Measurements from ENCODE around the gene ISL2. TPM values are rescaled to one million over a fixed set of nuclear protein-coding genes. Genes with fewer than 3 reads are reported as not detected.
"Not testable (repeated sequence)": the region's sequence is repeated elsewhere in the genome, so short reads cannot be mapped to it uniquely, and the experiment has no call there.

Gene ISL2
- total RNA-seq, 2 experiments from 2014 or later, result 3.7 TPM

GRCh38 chr15:76312540-76313174 lies 23.9 kb upstream of the ISL2 start:
- H3K4me3 Mint-ChIP-seq, result peak overlapping the region; percentile 33
- CTCF ChIA-PET, result no interaction called here
- peak overlapping the region; percentile 11 for H3K27ac Mint-ChIP-seq

GRCh38 chr15:76313175-76313567 lies 23.4 kb upstream of the ISL2 start:
- ChIA-PET CTCF (interaction anchor here (0.6 kb wide), 1 partner anchor 51 kb away, joined by 4 read pairs; no protein-coding TSS in a partner anchor), POLR2A (interaction anchor here (1.1 kb wide), 1 partner anchor 10 kb away, joined by 6 read pairs; no protein-coding TSS in a partner anchor)
- H3K4me1 Mint-ChIP-seq, result peaks cover 26% of the 10 kb centered on the region
- DNase-seq; H3K36me3 Mint-ChIP-seq (ENCODE audit: low read depth); H3K27ac Mint-ChIP-seq; H3K27me3 Mint-ChIP-seq; H3K9me3 Mint-ChIP-seq: not testable (repeated sequence)
- peak overlapping the region; percentile 33 for H3K4me3 Mint-ChIP-seq

More at GRCh38 chr15:76312540-76313174, 23.9 kb upstream of the ISL2 start:
- H3K9me3 Mint-ChIP-seq, result no peaks in the 10 kb centered on the region
- peaks cover 3% of the 10 kb centered on the region for H3K36me3 Mint-ChIP-seq (ENCODE audit: low read depth)
- DNase-seq, result no peak
- peaks cover 26% of the 10 kb centered on the region for H3K4me1 Mint-ChIP-seq
- peaks cover 3% of the 10 kb centered on the region for H3K27me3 Mint-ChIP-seq
- POLR2A ChIA-PET, result interaction anchor here (1.1 kb wide), 1 partner anchor 11 kb away, joined by 6 read pairs; no protein-coding TSS in a partner anchor

DNA sequence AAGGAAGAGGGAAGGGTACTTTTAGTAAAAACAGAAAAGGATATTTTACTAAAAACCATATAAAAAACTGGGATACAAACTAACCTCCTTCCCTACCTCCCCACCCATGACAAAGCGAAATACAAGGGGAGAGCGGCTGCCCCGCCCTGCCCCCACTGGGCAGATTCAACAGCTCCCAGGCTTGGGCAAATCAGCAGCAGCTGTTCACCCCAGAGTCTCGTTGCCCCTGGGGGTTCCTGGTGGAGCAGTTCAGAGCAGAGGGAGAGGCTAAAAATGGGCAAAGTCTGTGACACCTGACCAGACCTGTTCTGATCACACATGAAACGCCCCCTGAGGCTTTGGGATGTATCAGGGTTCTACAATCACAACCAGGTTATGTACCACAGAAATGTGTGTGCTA lies 22.8 kb upstream of the ISL2 start:
- ChIA-PET POLR2A (interaction anchor here (1.1 kb wide), 1 partner anchor 10 kb away, joined by 6 read pairs; no protein-coding TSS in a partner anchor), CTCF (interaction anchor here (0.6 kb wide), 1 partner anchor 52 kb away, joined by 4 read pairs; no protein-coding TSS in a partner anchor)
- H3K27ac Mint-ChIP-seq, result no peak overlapping the region
- H3K4me3 Mint-ChIP-seq, result no peak overlapping the region
- no peaks in the 10 kb centered on the region for H3K9me3 Mint-ChIP-seq
- peaks cover 5% of the 10 kb centered on the region for H3K27me3 Mint-ChIP-seq
- DNase-seq, result no peak
- H3K4me1 Mint-ChIP-seq, result peaks cover 25% of the 10 kb centered on the region
- H3K36me3 Mint-ChIP-seq (ENCODE audit: low read depth), result peaks cover 3% of the 10 kb centered on the region

- no peak overlapping the region for H3K4me3 Mint-ChIP-seq
- H3K4me1 Mint-ChIP-seq, result no peaks in the 10 kb centered on the region
- no peaks in the 10 kb centered on the region for H3K9me3 Mint-ChIP-seq
- ChIA-PET CTCF (no interaction called here), POLR2A (no interaction called here)
- no peak overlapping the region for H3K27ac Mint-ChIP-seq
- peaks cover 23% of the 10 kb centered on the region for H3K27me3 Mint-ChIP-seq
- no peak for DNase-seq
- H3K36me3 Mint-ChIP-seq (ENCODE audit: low read depth), result no peaks in the 10 kb centered on the region
These were observed 16.6 kb upstream of the ISL2 start for GRCh38 chr15:76320012-76320411.

DNA sequence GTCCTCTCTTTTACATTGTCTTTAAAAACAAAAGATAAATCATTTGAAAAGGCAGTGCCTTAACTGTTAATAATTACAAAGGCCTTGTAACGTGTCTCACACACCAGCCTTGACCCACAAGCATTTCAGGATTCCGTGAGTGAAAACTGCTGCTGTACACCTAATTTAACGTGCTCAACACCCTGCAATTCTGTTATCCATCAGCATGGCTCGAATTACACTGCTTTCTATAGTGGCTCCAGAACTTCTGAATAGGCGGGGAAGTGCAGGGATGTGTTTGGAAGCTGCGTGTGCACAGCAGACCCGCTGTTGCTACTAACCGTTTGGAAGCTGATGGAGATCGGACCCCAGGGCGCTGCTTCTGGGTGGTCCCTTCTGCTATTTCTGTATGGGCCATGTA lies 15.4 kb upstream of the ISL2 start:
- peaks cover 31% of the 10 kb centered on the region for H3K27me3 Mint-ChIP-seq
- H3K4me1 Mint-ChIP-seq, result no peaks in the 10 kb centered on the region
- no peak overlapping the region for H3K27ac Mint-ChIP-seq
- H3K36me3 Mint-ChIP-seq (ENCODE audit: low read depth), result no peaks in the 10 kb centered on the region
- no peaks in the 10 kb centered on the region for H3K9me3 Mint-ChIP-seq
- POLR2A ChIA-PET, result no interaction called here
- H3K4me3 Mint-ChIP-seq, result no peak overlapping the region
- CTCF ChIA-PET, result no interaction called here
- DNase-seq, result no peak

GRCh38 chr15:76321602-76322001 lies 15.0 kb upstream of the ISL2 start:
- Mint-ChIP-seq H3K4me3 (no peak overlapping the region), H3K4me1 (no peaks in the 10 kb centered on the region), H3K27me3 (peaks cover 32% of the 10 kb centered on the region), H3K36me3 (ENCODE audit: low read depth) (no peaks in the 10 kb centered on the region), H3K27ac (no peak overlapping the region), H3K9me3 (no peaks in the 10 kb centered on the region)
- DNase-seq, result no peak
- ChIA-PET POLR2A (no interaction called here), CTCF (no interaction called here)

GRCh38 chr15:76324066-76324465 lies 12.5 kb upstream of the ISL2 start:
- H3K9me3 Mint-ChIP-seq, result no peaks in the 10 kb centered on the region
- ChIA-PET POLR2A (interaction anchor here (1.2 to 1.3 kb wide), 2 partner anchors 11 to 13 kb away, joined by 3 to 6 read pairs; partner anchors contain the start of gene ETFA), CTCF (no interaction called here)
- H3K4me3 Mint-ChIP-seq, result no peak overlapping the region
- no peak for DNase-seq
- no peaks in the 10 kb centered on the region for H3K4me1 Mint-ChIP-seq
- no peaks in the 10 kb centered on the region for H3K36me3 Mint-ChIP-seq (ENCODE audit: low read depth)
- H3K27ac Mint-ChIP-seq, result no peak overlapping the region
- peaks cover 45% of the 10 kb centered on the region for H3K27me3 Mint-ChIP-seq

DNA sequence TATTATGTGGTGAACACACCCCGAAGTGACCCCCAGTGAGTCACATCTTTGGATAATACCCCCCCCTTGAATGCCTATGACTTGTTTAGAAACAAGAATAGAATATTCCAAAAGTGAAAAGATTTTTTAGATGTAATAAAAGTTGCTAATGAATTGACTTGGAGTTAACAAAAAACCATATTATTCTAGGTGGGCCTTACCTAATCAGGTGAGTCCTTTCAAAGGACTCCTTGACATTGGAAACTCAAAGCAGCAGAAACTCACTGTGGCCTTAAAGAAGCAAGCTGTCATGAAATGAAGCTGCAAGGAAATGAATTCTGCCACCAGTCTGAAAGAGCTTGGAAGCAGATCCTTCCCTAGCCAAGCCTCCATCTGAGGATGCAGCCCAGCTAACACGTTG lies 10.9 kb upstream of the ISL2 start:
- no peaks in the 10 kb centered on the region for H3K9me3 Mint-ChIP-seq
- ChIA-PET CTCF (no interaction called here), POLR2A (interaction anchor here (1.0 kb wide), 1 partner anchor 11 kb away, joined by 3 read pairs; the partner anchor contains the start of gene ISL2)
- DNase-seq, result no peak
- no peak overlapping the region for H3K27ac Mint-ChIP-seq
- peaks cover 55% of the 10 kb centered on the region for H3K27me3 Mint-ChIP-seq
- no peaks in the 10 kb centered on the region for H3K4me1 Mint-ChIP-seq
- no peaks in the 10 kb centered on the region for H3K36me3 Mint-ChIP-seq (ENCODE audit: low read depth)
- no peak overlapping the region for H3K4me3 Mint-ChIP-seq

GRCh38 chr15:76327191-76328105 lies 9.1 kb upstream of the ISL2 start:
- POLR2A ChIA-PET, result no interaction called here
- CTCF ChIA-PET, result no interaction called here
- no peak overlapping the region for H3K4me3 Mint-ChIP-seq
- H3K36me3 Mint-ChIP-seq (ENCODE audit: low read depth), result no peaks in the 10 kb centered on the region
- H3K9me3 Mint-ChIP-seq, result no peaks in the 10 kb centered on the region
- H3K27ac Mint-ChIP-seq, result no peak overlapping the region
- H3K4me1 Mint-ChIP-seq, result no peaks in the 10 kb centered on the region
- peaks cover 53% of the 10 kb centered on the region for H3K27me3 Mint-ChIP-seq
- no peak for DNase-seq

DNA sequence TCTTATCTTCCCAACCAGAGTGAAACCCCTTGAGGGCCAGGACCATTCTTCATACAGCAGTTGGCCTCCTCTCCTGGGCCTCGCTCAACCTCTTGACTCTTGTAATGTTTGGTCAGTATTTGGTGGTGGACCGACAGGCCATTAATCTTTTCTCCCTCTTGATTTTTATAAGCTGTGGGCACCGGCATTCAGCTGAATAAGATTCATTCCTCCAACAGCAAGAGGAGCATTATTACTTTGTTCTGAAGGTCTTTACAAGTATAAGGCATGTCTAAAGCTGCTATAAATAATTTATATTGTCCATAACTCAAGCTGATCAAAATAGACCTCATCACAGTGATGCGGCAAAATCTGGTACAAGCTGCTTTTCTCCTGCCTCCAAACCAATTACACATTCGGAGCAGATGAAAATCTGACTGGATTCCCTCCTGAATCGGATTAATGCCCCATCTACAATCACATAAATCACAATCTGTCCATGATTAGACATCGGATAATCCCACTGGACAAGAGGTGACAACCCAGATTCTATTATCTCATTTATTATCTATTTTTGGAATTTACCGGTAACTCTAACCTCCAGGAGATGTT lies 8.4 kb upstream of the ISL2 start:
- CTCF ChIA-PET, result no interaction called here
- POLR2A ChIA-PET, result no interaction called here
- no peaks in the 10 kb centered on the region for H3K9me3 Mint-ChIP-seq
- no peak for DNase-seq
- H3K27me3 Mint-ChIP-seq, result peaks cover 50% of the 10 kb centered on the region
- H3K27ac Mint-ChIP-seq, result no peak overlapping the region
- H3K4me1 Mint-ChIP-seq, result no peaks in the 10 kb centered on the region
- H3K36me3 Mint-ChIP-seq (ENCODE audit: low read depth), result no peaks in the 10 kb centered on the region
- H3K4me3 Mint-ChIP-seq, result no peak overlapping the region

DNA sequence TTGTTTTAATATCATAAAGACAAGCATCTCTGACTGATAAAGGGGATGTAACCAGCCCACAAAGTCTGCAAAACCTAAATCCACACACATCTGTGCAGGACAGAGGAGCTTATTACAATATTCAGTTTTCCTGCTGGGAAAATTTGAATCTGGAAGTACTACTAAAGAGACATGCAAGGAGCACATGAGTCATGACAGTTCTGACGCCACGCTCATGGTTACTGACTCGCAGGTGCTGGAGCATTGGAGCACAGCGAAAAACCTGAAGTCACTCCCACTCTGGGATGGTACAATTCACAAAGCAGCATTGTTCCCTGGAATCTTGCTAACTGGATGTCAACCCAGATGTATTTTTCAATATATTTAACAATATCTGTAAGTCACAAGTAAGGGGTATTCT lies 7.6 kb upstream of the ISL2 start:
- CTCF ChIA-PET, result interaction anchor here (1.4 kb wide), 1 partner anchor 138 kb away, joined by 5 read pairs; no protein-coding TSS in a partner anchor
- H3K4me1 Mint-ChIP-seq, result peaks cover under 1% of the 10 kb centered on the region

DNA sequence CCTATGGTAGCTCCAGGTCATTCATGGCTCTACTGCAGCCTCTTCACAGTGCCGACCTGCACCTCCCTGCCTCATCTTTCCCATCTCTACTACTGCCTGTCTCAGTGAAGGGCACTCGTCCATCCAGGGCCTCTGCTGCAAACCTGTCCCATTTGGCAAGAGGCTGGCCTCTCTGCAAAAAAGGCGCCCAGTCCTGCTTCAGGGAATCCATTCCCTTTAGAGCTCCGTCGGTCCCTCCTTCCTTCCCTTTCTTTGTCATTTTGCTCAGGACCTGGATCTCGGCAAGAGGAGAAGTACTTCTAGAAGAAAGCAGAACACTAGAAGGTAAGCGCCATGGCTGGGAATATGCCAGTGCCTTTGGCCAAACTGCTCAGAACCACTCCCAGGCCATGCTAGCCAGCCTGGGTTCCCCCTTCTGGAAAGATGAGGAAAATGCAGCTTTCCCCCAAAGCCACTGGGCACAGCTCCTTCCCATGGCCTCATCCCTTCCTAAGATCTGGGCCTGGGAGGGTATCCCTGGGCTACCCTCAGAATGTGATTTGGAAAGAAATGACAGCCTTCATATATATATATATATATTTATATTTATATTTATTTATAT lies 6.4 kb upstream of the ISL2 start:
- Mint-ChIP-seq H3K27ac (no peak overlapping the region), H3K4me1 (peaks cover 10% of the 10 kb centered on the region), H3K9me3 (no peaks in the 10 kb centered on the region), H3K36me3 (ENCODE audit: low read depth) (no peaks in the 10 kb centered on the region), H3K27me3 (peaks cover 47% of the 10 kb centered on the region), H3K4me3 (no peak overlapping the region)
- ChIA-PET CTCF (interaction anchor here (1.0 to 1.4 kb wide), 2 partner anchors 94 to 139 kb away, joined by 3 to 5 read pairs; no protein-coding TSS in a partner anchor), POLR2A (no interaction called here)
- no peak for DNase-seq

More for the DNA sequence above, 7.6 kb upstream of the ISL2 start:
- peaks cover 46% of the 10 kb centered on the region for H3K27me3 Mint-ChIP-seq
- no peaks in the 10 kb centered on the region for H3K9me3 Mint-ChIP-seq
- H3K4me3 Mint-ChIP-seq, result no peak overlapping the region
- no peaks in the 10 kb centered on the region for H3K36me3 Mint-ChIP-seq (ENCODE audit: low read depth)
- H3K27ac Mint-ChIP-seq, result no peak overlapping the region
- no peak for DNase-seq
- POLR2A ChIA-PET, result no interaction called here

GRCh38 chr15:76332796-76333195 lies 3.8 kb upstream of the ISL2 start:
- H3K27ac Mint-ChIP-seq, result no peak overlapping the region
- H3K4me1 Mint-ChIP-seq, result peaks cover 30% of the 10 kb centered on the region
- DNase-seq, result no peak
- peaks cover 49% of the 10 kb centered on the region for H3K27me3 Mint-ChIP-seq
- CTCF ChIA-PET, result interaction anchor here (1.7 kb wide), 1 partner anchor 147 kb away, joined by 5 read pairs; no protein-coding TSS in a partner anchor
- no peak overlapping the region for H3K4me3 Mint-ChIP-seq
- POLR2A ChIA-PET, result no interaction called here
- no peaks in the 10 kb centered on the region for H3K9me3 Mint-ChIP-seq
- H3K36me3 Mint-ChIP-seq (ENCODE audit: low read depth), result peaks cover 4% of the 10 kb centered on the region
